ENCODE results near the gene PHLDA1. TPM values are rescaled to one million over a fixed set of nuclear protein-coding genes. Genes with fewer than 3 reads are reported as not detected.

Gene PHLDA1
- total RNA-seq, 1 experiment from 2014 or later, result 151 TPM

GRCh38 chr12:76006028-76006925, 25.3 kb downstream of the PHLDA1 start:
- Mint-ChIP-seq H3K4me3 (ENCODE audit: low read depth, unreplicated experiment) (no peak overlapping the region), H3K27me3 (ENCODE audit: unreplicated experiment) (no peaks in the 10 kb centered on the region), H3K27ac (ENCODE audit: unreplicated experiment) (no peak overlapping the region), H3K36me3 (ENCODE audit: insufficient read depth, unreplicated experiment) (peaks cover 13% of the 10 kb centered on the region), H3K4me1 (ENCODE audit: low read depth, unreplicated experiment) (peaks cover 24% of the 10 kb centered on the region), H3K9me3 (ENCODE audit: low read depth, unreplicated experiment) (peaks cover 4% of the 10 kb centered on the region)
- intact Hi-C loops (cut with micrococcal nuclease; ENCODE audit: unreplicated experiment), result no loop called here
- CTCF ChIA-PET, result interaction anchor here (0.7 kb wide), 1 partner anchor 314 kb away, joined by 11 read pairs; no protein-coding TSS in a partner anchor
- TF ChIP-seq, protein P1, sequence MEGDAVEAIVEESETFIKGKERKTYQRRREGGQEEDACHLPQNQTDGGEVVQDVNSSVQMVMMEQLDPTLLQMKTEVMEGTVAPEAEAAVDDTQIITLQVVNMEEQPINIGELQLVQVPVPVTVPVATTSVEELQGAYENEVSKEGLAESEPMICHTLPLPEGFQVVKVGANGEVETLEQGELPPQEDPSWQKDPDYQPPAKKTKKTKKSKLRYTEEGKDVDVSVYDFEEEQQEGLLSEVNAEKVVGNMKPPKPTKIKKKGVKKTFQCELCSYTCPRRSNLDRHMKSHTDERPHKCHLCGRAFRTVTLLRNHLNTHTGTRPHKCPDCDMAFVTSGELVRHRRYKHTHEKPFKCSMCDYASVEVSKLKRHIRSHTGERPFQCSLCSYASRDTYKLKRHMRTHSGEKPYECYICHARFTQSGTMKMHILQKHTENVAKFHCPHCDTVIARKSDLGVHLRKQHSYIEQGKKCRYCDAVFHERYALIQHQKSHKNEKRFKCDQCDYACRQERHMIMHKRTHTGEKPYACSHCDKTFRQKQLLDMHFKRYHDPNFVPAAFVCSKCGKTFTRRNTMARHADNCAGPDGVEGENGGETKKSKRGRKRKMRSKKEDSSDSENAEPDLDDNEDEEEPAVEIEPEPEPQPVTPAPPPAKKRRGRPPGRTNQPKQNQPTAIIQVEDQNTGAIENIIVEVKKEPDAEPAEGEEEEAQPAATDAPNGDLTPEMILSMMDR (IDR thresholded peaks at IDR 0.05; ENCODE audit: unreplicated experiment), result no peak
- DNase-seq, result no peak
- no TSS peak for BruUV-seq (replicated peaks)

GRCh38 chr12:76003355-76003638, 28.3 kb downstream of the PHLDA1 start:
- BruUV-seq (replicated peaks), result no TSS peak
- TF ChIP-seq, protein P1 (IDR thresholded peaks at IDR 0.05; ENCODE audit: unreplicated experiment), result no peak
- intact Hi-C loops (cut with micrococcal nuclease; ENCODE audit: unreplicated experiment), result no loop called here
- no peaks in the 10 kb centered on the region for H3K27me3 Mint-ChIP-seq (ENCODE audit: unreplicated experiment)
- H3K4me1 Mint-ChIP-seq (ENCODE audit: low read depth, unreplicated experiment), result peaks cover 40% of the 10 kb centered on the region
- no peak for DNase-seq
- peaks cover 4% of the 10 kb centered on the region for H3K9me3 Mint-ChIP-seq (ENCODE audit: low read depth, unreplicated experiment)
- H3K27ac Mint-ChIP-seq (ENCODE audit: unreplicated experiment), result no peak overlapping the region
- H3K36me3 Mint-ChIP-seq (ENCODE audit: insufficient read depth, unreplicated experiment), result peaks cover 13% of the 10 kb centered on the region
- CTCF ChIA-PET, result interaction anchor here (0.8 kb wide), 1 partner anchor 44 kb away, joined by 3 read pairs; no protein-coding TSS in a partner anchor
- H3K4me3 Mint-ChIP-seq (ENCODE audit: low read depth, unreplicated experiment), result no peak overlapping the region

- TF ChIP-seq, protein P1 (IDR thresholded peaks at IDR 0.05; ENCODE audit: unreplicated experiment), result no peak
- Mint-ChIP-seq H3K36me3 (ENCODE audit: insufficient read depth, unreplicated experiment) (peaks cover 12% of the 10 kb centered on the region), H3K9me3 (ENCODE audit: low read depth, unreplicated experiment) (peaks cover 4% of the 10 kb centered on the region), H3K4me3 (ENCODE audit: low read depth, unreplicated experiment) (no peak overlapping the region), H3K27ac (ENCODE audit: unreplicated experiment) (no peak overlapping the region), H3K27me3 (ENCODE audit: unreplicated experiment) (no peaks in the 10 kb centered on the region), H3K4me1 (ENCODE audit: low read depth, unreplicated experiment) (peaks cover 40% of the 10 kb centered on the region)
- DNase-seq, result no peak
- intact Hi-C loops (cut with micrococcal nuclease; ENCODE audit: unreplicated experiment), result no loop called here
- no TSS peak for BruUV-seq (replicated peaks)
- CTCF ChIA-PET, result interaction anchor here (0.5 to 0.8 kb wide), 4 partner anchors 15 to 135 kb away, joined by 3 to 4 read pairs (median 3); no protein-coding TSS in a partner anchor
Observed at GRCh38 chr12:76002598-76003354, 28.8 kb downstream of the PHLDA1 start.

DNA sequence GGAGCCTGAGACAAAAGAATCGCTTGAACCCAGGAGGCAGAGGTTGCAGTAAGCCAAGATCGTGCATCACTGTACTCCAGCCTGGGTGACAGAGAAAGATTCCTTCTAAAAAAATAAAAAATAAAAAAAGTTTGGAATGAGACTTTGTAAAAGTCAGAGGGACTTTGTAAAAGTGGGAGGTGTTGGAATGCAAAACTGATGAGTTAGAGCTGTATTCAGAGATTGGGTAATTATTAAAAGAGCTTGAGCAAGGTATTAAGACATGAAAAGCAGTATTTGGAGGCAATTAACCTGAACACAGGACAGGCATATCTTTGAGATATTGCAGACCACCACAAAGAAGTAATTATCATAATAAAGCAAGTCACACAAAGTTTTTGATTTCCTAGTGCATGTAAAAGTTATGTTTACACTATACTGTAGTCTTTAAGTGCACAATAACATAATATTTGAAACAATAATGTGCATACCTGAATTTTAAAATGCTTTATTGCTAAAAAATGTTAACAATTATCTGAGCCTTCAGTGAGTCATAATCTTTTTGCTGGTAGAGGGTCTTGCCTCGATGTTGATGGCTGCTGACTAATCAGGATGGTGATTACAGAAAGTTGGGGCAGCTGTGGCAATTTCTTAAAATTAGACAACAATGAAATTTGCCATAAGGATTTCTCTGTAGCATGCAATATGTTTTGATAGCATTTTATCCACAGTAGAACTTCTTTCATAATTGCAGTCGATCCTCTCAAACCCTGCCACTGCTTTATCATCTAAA, 33.1 kb downstream of the PHLDA1 start:
- CTCF ChIA-PET, result interaction anchor here (1.3 kb wide), 1 partner anchor 12 kb away, joined by 3 read pairs; no protein-coding TSS in a partner anchor
- BruUV-seq (replicated peaks), result no TSS peak
- TF ChIP-seq, protein P1 (IDR thresholded peaks at IDR 0.05; ENCODE audit: unreplicated experiment), result no peak

More for the DNA sequence above, 33.1 kb downstream of the PHLDA1 start:
- intact Hi-C loops (cut with micrococcal nuclease; ENCODE audit: unreplicated experiment), result no loop called here
- peaks cover 3% of the 10 kb centered on the region for H3K36me3 Mint-ChIP-seq (ENCODE audit: insufficient read depth, unreplicated experiment)
- no peaks in the 10 kb centered on the region for H3K27me3 Mint-ChIP-seq (ENCODE audit: unreplicated experiment)
- H3K4me1 Mint-ChIP-seq (ENCODE audit: low read depth, unreplicated experiment), result peaks cover 57% of the 10 kb centered on the region
- no peak overlapping the region for H3K4me3 Mint-ChIP-seq (ENCODE audit: low read depth, unreplicated experiment)
- H3K27ac Mint-ChIP-seq (ENCODE audit: unreplicated experiment), result no peak overlapping the region
- DNase-seq, result no peak
- H3K9me3 Mint-ChIP-seq (ENCODE audit: low read depth, unreplicated experiment), result no peaks in the 10 kb centered on the region
